NCI-H128 (cell line): ENCODE measurements around the gene GART.
"Not testable (repeated sequence)": the region's sequence is repeated elsewhere in the genome, so short reads cannot be mapped to it uniquely, and the experiment has no call there.

Source experiments
- DNase-seq: peaks from one replicate; lab custom pipeline; 2025; ENCODE audit not compliant: unreplicated experiment; lab: John Stamatoyannopoulos, UW

Gene GART

DNA sequence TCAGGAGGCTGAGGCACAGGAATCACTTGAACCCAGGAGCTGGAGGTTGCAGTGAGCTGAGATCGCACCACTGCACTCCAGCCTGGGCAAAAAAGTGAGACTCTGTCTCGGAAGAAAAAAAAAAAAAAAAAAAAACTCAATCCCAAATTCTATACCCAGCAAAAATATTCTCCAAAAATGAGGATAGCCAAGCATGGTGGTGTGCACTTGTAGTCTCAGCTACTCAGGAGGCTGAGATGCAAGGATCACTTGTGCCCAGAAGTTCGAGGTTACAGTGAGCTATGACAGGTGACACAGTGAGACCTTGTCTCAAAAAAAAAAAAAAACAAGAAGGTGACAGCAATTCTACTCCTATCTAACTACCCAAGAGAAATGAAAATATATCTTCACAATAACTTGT, 68.6 kb downstream of the GART start:
- no peak for DNase-seq

DNA sequence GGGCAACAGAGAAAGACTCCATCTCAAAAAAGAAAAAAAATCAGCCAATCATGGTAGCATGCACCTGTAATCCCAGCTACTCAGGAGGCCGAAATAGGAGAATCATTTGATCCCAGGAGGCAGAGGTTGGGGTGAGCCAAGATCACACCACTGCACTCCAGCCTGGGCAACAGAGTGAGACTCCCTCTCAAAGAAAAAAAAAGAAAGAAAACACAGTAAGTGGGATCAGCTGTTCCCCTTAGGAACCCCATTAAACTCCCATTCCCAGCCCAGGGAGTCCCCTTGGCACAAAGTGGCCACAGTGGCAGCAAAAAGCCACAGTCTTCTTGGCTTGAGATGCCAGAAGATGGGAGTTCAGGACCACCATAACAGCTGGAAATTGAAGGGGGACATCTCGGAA, 71.2 kb downstream of the GART start:
- no peak for DNase-seq

DNA sequence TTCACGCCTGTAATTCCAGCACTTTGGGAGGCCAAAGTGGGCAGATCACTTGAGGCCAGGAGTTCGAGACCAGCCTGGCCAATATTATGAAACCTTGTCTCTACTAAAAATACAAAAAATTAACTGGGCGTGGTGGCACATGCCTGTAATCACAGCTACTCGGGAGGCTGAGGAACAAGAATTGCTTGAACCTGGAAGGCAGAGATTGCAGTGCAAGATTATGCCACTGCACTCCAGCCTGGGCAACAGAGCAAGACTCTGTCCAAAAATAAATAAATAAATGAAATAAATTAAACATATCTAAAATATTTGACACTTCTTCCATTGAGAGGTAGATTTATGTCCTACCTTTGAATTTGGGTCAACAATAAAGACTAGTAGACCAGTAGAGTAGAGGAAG, 72.7 kb downstream of the GART start:
- DNase-seq, result not testable (repeated sequence)

DNA sequence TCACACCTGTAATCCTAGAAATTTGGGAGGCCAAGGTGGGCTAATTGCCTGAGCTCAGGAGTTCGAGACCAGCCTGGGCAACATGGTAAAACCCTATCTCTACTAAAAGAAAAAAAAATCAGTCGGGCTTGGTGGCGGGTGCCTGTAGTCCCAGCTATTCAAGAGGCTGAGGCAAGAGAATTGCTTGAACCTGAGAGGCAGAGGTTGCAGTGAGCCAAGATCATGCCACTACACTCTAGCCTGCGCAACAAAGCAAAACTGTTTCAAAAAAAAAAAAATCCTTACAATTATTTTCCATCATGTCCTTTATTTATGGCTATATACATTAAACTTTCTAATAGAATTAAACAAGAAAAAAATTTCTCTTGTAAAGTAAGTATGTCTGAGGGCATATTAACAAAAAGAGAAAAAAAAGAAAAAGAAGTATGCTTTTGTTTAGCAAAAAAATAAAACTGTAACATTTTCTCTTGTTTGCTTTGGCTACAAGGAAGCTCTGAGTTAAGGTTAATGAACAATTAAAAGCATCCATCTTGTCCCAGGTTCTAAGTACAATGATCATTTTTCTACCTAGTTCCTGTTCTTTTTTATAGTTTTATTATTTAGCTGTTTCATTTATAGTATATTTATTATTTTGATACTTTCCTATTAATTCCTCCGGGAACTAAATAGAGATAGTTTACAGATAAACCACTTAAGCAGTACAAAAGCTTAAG, 80.2 kb downstream of the GART start:
- DNase-seq, result no peak

DNA sequence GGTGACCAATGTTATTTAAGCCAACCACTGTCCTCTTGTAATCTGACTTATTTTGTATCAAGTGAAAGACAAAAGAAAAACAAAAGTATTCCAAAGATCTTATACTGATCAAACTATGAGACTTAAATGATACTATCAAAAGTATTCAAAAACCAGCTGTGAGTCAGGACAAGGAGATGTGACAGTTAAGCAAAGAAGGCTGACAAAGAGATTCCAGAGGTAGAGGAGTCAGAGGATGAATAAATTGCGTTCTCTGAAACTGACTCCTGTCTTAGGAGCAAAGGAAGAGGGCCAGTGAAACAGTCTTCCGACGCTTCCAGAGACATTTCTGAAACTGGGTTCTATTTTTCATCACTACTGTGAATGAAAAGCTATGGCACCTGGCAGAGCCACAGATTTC, 83.1 kb downstream of the GART start:
- no peak for DNase-seq

DNA sequence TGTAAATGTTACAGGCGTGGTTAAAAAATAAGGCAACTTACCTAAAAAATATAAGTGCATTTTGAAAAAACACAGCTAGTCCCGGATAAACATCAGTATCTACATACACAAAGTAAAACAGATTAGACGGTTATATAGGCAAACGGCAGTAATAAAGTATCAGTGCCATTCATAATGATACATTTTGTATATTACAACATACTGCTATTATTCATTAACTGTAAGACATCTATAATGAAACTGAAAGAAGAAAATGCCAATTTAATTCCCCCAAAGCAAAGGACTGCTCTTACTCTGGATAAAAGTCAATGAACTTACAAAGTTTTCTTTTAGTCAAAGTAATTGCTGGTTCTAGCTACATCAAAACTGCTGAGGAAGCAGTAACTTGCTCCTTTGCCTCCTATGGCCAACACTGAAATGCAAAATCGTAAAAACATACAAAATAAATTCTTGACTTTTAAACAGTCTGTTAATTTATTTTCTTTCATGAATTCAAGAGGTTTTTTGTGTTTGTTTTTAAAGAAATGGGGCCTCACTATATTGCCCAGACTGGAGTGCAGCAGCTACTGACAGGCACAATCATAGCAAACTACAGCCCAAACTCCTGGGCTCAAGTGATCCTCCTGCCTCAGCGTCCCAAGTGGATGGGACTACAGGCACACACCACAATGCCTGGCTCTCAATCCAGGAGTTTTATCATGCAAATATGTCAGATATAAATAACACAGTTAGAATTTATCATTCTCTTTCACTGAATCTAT, 86.1 kb downstream of the GART start:
- no peak for DNase-seq
